Breast epithelium (tissue), 3 donors: Measurements from ENCODE around the gene ROS1.

Experiments
- CTCF ChIP-seq, 3 donors: fragments of 450-650 bp; IDR thresholded peaks; one replicate each; pipeline ENCODE4 v1.5.1; 2016 to 2017; ENCODE audit warnings: antibody characterized with exemption in 3 of 3, mild to moderate bottlenecking in 3 of 3, moderate library complexity in 3 of 3
- POLR2A ChIP-seq: fragments of 450-650 bp; IDR thresholded peaks from one replicate; pipeline ENCODE4 v1.6.1; 2016; ENCODE audit warnings: antibody characterized with exemption, mild to moderate bottlenecking, moderate library complexity

GRCh38 chr6:117465691-117466090 is 39.9 kb upstream of the ROS1 start:
- TF ChIP-seq CTCF (IDR thresholded peaks at IDR 0.05), result no peak
- TF ChIP-seq POLR2A, result no peak
